Renal pelvis (tissue), 4 donors: ENCODE results near the gene CCDC127. TPM values are rescaled to one million over a fixed set of nuclear protein-coding genes. Genes with fewer than 3 reads are reported as not detected.
"Not testable (repeated sequence)": the region's sequence is repeated elsewhere in the genome, so short reads cannot be mapped to it uniquely, and the experiment has no call there.

ENCODE experiments used
- DNase-seq: peaks from one replicate; pipeline ENCODE4 v3.0.0-alpha.2; 2013
- polyA plus RNA-seq, 3 donors: library from polyadenylated mRNA; unstranded; fragments of 120-200 nt; gene quantifications; one replicate each; pipeline ENCODE4 v1.2.1, GENCODE V29; 2013; ENCODE audit not compliant: insufficient read length in 3 of 3

Gene CCDC127
- polyA plus RNA-seq, 3 donors: 14.3 to 19.2 (median 15.9) TPM

GRCh38 chr5:206927-207536, 10.9 kb downstream of the CCDC127 start:
- no peak for DNase-seq

GRCh38 chr5:206406-206805, 11.5 kb downstream of the CCDC127 start:
- no peak for DNase-seq

- no peak for DNase-seq
Observed at GRCh38 chr5:204966-205670, 12.8 kb downstream of the CCDC127 start.

- DNase-seq: no peak
Observed at GRCh38 chr5:204462-204861, 13.5 kb downstream of the CCDC127 start.

DNA sequence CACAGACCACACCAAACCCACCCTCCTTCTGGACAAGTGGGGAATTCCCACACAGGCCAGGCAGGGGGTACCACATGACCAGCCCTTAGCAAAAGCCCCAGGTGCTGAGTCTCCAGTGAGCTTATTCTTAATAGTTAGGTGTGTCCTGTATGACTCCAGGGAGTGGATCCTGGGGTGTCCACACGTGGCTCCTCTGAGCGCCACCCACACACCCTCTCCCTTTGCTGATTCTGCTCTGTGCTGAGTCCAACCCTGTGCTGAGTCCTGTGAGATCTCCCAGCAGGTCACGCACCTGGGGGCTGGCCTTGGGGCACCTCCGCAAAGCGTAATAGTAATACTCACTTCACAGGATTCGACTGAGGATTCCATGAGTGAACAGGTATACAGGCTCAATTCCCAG, 14.0 kb downstream of the CCDC127 start:
- DNase-seq: no peak

GRCh38 chr5:203246-203930, 14.6 kb downstream of the CCDC127 start:
- no peak for DNase-seq

DNA sequence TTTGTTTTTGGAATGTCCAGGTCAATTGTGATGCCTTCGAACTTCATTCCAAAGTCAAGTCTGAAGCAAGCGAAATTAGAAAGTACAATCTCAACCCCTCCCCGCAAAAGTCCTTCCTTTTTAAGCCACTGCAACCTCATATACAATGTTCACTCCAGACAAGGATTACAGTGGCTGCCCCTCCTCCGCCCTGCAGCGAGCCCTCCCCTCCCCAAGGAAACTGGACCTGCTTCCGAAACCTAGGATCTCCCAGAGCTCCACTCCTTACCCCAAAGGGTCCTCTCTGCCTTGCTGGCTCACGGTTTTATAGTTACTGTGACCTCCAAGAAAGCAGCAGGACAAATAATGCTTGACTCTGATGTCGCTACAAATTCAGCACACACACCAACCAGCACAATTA, 16.3 kb downstream of the CCDC127 start:
- no peak for DNase-seq

GRCh38 chr5:200985-201384, 17.0 kb downstream of the CCDC127 start:
- DNase-seq: no peak

GRCh38 chr5:199950-200645, 17.9 kb downstream of the CCDC127 start:
- DNase-seq: no peak

GRCh38 chr5:199197-199949, 18.6 kb downstream of the CCDC127 start:
- DNase-seq: no peak

DNA sequence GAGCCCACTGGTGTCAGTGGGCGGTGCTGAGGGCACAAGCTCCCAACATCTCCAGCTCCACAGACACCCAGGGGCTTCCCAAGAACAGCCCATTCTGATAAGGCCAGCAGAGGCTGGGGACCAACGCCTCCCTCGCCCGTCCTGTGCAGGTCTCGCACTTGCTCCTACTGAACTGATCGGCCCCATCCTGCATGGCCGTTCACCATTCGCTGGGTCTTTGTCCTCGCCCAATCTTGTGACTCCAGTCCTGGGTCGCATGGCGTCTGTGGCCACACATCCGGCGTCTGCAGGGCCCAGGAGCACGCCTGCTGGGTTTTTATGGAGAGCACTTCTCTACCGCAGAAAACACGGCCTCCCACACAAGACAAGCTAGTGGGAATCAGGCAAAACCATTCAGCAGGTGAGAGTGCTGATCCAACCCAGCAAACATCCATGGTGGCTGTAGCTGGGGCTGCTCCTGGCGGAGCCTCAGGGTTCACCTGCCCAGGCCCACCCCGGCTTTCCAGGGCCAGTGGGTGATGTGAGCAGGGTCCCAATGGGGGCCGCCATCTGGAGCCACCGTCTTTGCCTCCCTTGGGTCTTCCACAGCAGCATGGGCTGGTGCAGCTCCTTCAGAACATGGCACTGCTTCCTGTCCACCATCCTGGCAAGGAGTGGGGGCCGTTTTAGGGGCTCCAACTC, 19.3 kb downstream of the CCDC127 start:
- no peak for DNase-seq

GRCh38 chr5:197892-198489, 20.0 kb downstream of the CCDC127 start:
- no peak for DNase-seq

- not testable (repeated sequence) for DNase-seq
Observed at GRCh38 chr5:197031-197430, 20.9 kb downstream of the CCDC127 start.

DNA sequence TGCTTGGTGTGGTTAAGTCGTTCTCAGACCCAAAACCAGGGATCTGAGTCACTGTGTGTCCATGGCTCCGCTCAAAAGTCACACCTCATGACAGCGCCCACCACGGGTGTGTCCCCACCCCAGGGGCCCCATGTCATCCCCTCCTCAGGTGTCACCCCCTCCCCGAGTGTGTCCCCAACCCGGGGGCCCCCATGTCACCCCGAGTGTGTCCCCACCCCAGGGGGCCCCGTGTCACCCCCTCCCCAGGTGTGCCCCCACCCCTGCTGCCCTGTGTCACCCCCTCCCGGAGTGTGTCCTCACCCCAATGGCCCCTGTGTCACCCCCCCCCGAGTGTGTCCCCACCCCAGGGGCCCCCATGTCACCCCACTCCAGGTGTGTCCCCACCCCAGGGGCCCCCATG, 21.6 kb downstream of the CCDC127 start:
- no peak for DNase-seq

- no peak for DNase-seq
Observed at GRCh38 chr5:195401-196160, 22.4 kb downstream of the CCDC127 start.

DNA sequence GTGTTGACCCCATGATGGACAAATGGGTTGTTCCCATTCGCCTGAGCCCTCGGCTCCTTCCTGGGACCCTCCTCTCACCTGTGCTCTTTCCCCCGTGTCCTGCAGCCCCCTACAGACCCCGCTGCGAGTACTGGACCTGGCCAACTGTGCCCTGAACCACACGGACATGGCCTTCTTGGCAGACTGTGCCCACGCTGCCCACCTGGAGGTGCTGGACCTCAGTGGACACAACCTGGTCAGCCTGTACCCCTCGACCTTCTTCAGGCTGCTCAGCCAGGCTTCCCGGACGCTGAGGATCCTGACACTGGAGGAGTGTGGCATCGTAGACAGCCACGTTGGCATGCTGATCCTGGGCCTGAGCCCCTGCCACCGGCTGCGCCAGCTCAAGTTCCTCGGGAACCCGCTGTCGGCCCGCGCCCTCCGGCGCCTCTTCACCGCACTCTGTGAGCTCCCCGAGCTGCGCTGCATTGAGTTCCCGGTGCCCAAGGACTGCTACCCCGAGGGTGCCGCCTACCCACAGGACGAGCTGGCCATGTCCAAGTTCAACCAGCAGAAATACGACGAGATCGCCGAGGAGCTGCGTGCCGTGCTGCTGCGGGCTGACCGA, 23.2 kb downstream of the CCDC127 start:
- no peak for DNase-seq

GRCh38 chr5:194102-194501, 23.9 kb downstream of the CCDC127 start:
- no peak for DNase-seq

- DNase-seq: no peak
Observed at GRCh38 chr5:192970-193831, 24.8 kb downstream of the CCDC127 start.

DNA sequence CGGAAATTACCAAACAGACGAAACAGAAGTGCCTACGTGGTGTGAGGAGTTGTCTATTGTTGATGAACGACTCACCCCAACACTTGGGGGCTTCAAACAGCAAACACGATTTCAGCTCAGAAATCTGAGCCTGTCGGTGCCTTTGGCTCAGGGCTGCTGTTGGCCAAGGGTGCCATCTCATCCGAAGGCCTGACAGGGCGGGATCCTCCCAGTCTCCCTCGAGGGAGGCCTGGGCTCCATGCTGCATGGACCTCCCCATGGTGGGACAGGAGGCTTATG, 25.3 kb downstream of the CCDC127 start:
- no peak for DNase-seq
